Brain microvascular endothelial cell (primary cell): ENCODE results near the gene PHF24.

Source experiments
- DNase-seq: peaks from one replicate; pipeline ENCODE4 v3.0.0-alpha.2; 2020
- H3K27ac ChIP-seq: fragments of 250-450 bp; sonication (Bioruptor Pico); 2 replicates; pipeline ENCODE4 v1.5.1; 2020; ENCODE audit warnings: mild to moderate bottlenecking, moderate library complexity
- H3K27me3 ChIP-seq: fragments of 250-450 bp; sonication (Bioruptor Pico); replicated peaks from 2 replicates; pipeline ENCODE4 v1.5.1; 2020; ENCODE audit warnings: mild to moderate bottlenecking
- H3K36me3 ChIP-seq: fragments of 250-450 bp; sonication (Bioruptor Pico); replicated peaks from 2 replicates; pipeline ENCODE4 v1.5.1; 2020; ENCODE audit warnings: mild to moderate bottlenecking
- H3K4me3 ChIP-seq: 2 replicates; pipeline ENCODE4 v1.5.1; 2011; ENCODE audit warnings: low read depth, mild to moderate bottlenecking, control low read depth, low read length, moderate library complexity
- in situ Hi-C: cut with HindIII; loops from 2 replicates; pipeline ENCODE4 v1.10.0; 2017; ENCODE audit warnings: low sequenced_read_pairs, low pct_ligation_motif_present
- TF ChIP-seq, protein P1 (sequence below): IDR thresholded peaks from 2 replicates; pipeline ENCODE4 v1.5.1; 2011; ENCODE audit warnings: low read depth, mild to moderate bottlenecking, moderate library complexity, low read length, control low read depth, inconsistent platforms; ENCODE audit errors: missing control alignments

Gene PHF24

DNA sequence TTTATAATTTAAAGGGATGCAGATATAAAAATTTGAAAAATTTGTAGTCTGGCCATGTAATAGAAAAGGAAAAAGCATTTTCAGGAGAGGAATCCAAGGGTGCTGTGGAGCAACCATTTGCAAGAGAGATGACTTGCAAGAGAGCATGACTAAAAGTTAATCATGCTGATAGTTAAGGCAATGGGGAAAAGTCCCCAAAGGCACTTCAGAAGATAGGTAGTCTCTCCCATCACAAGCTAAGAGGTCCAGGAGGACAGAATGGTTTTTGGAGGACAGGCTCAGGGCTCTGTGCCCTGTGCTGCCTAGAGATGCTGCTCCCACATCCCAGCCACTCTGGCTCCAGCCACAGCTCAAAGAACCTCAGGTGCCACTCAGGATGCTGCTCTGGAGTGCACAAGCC is 70.3 kb downstream of the PHF24 start:
- in situ Hi-C loops: no loop called here
- DNase-seq: no peak
- Histone ChIP-seq H3K36me3 (no peaks in the 10 kb centered on the region), H3K4me3 (no peak overlapping the region), H3K27ac (no peak overlapping the region), H3K27me3 (no peaks in the 10 kb centered on the region)
- TF ChIP-seq, protein P1, sequence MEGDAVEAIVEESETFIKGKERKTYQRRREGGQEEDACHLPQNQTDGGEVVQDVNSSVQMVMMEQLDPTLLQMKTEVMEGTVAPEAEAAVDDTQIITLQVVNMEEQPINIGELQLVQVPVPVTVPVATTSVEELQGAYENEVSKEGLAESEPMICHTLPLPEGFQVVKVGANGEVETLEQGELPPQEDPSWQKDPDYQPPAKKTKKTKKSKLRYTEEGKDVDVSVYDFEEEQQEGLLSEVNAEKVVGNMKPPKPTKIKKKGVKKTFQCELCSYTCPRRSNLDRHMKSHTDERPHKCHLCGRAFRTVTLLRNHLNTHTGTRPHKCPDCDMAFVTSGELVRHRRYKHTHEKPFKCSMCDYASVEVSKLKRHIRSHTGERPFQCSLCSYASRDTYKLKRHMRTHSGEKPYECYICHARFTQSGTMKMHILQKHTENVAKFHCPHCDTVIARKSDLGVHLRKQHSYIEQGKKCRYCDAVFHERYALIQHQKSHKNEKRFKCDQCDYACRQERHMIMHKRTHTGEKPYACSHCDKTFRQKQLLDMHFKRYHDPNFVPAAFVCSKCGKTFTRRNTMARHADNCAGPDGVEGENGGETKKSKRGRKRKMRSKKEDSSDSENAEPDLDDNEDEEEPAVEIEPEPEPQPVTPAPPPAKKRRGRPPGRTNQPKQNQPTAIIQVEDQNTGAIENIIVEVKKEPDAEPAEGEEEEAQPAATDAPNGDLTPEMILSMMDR: no peak

DNA sequence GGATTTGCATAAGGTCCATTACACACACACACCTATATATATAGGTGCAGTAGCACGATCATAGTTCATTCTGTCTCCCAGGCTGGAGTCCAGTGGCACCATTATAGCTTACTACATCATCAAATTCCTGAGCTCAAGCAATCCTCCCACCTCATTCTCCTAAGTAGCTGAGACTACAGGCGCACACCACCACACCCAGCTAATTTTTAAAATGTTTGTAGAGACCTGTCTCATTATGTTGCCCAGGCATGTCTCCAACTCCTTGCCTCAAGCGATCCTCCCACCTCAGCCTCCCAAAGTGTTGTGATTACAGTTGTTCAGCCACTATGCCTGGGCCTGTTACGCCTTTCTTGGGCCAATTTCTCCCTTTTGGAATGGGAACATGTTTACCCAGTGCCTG is 71.2 kb downstream of the PHF24 start:
- H3K27me3 ChIP-seq: no peaks in the 10 kb centered on the region
- no peak for DNase-seq
- no peak overlapping the region for H3K27ac ChIP-seq
- no peaks in the 10 kb centered on the region for H3K36me3 ChIP-seq
- TF ChIP-seq, protein P1: no peak
- in situ Hi-C loops: no loop called here
- H3K4me3 ChIP-seq: no peak overlapping the region

DNA sequence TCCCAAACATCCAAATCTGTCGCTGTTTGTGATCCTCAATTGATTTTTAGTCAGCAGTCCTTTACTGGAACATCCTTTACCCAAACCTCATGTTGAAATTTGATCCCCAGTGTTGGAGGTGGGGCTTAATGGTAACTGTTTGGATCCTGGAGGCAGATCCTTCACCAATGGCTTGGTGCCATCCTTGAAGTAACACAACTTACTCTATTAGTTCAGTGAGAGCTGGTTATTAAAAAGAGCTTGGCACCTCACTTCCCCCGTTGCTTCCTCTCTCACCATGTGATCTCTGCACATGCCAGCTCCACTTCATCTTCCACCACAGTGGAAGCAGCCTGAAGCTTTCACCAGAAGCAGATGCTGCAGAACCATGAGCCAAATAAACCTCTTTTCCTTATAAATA is 71.8 kb downstream of the PHF24 start:
- TF ChIP-seq, protein P1: no peak
- in situ Hi-C loops: no loop called here
- DNase-seq: no peak
- Histone ChIP-seq H3K4me3 (no peak overlapping the region), H3K36me3 (no peaks in the 10 kb centered on the region), H3K27ac (no peak overlapping the region), H3K27me3 (no peaks in the 10 kb centered on the region)
